ENCODE measurements around the gene ABCC3. TPM values are rescaled to one million over a fixed set of nuclear protein-coding genes. Genes with fewer than 3 reads are reported as not detected.
"Not testable (repeated sequence)": the region's sequence is repeated elsewhere in the genome, so short reads cannot be mapped to it uniquely, and the experiment has no call there.

ABCC3 gene
- total RNA-seq, 1 donor from 2014 or later, result not detected

GRCh38 chr17:50708050-50709000 is 73.6 kb downstream of the ABCC3 start:
- peak; percentile 70 for DNase-seq
- H3K4me1 Mint-ChIP-seq, result peaks cover 30% of the 10 kb centered on the region
- peaks cover 28% of the 10 kb centered on the region for H3K36me3 Mint-ChIP-seq (ENCODE audit: low read depth)
- intact Hi-C loops (cut with micrococcal nuclease), result loop anchor here (1.0 to 5.0 kb wide), 4 partner anchors 11 to 459 kb away; partner anchors contain the start of genes LUC7L3, NME1, NME2 and RSAD1
- H3K9me3 Mint-ChIP-seq, result no peaks in the 10 kb centered on the region
- H3K4me3 Mint-ChIP-seq, result peak overlapping the region; percentile 86
- H3K27me3 Mint-ChIP-seq, result peaks cover 5% of the 10 kb centered on the region
- peak overlapping the region; percentile 97 for H3K27ac Mint-ChIP-seq

GRCh38 chr17:50709053-50709452 is 74.4 kb downstream of the ABCC3 start:
- Mint-ChIP-seq H3K36me3 (ENCODE audit: low read depth) (peaks cover 21% of the 10 kb centered on the region), H3K27ac (peak overlapping the region; percentile 97), H3K4me3 (peak overlapping the region; percentile 86), H3K4me1 (peaks cover 23% of the 10 kb centered on the region)
- not testable (repeated sequence) for H3K27me3 Mint-ChIP-seq, H3K9me3 Mint-ChIP-seq, DNase-seq
- intact Hi-C loops (cut with micrococcal nuclease), result loop anchor here (5.0 kb wide), 3 partner anchors 232 to 458 kb away; partner anchors contain the start of genes NME1, NME2 and RSAD1

- Mint-ChIP-seq H3K36me3 (ENCODE audit: low read depth) (peaks cover 15% of the 10 kb centered on the region), H3K4me1 (peaks cover 18% of the 10 kb centered on the region), H3K27ac (peak overlapping the region; percentile 25), H3K27me3 (peaks cover 5% of the 10 kb centered on the region), H3K4me3 (peak overlapping the region; percentile 33), H3K9me3 (no peaks in the 10 kb centered on the region)
- no peak for DNase-seq
- intact Hi-C loops (cut with micrococcal nuclease), result no loop called here
Measured at GRCh38 chr17:50710025-50710424, 75.3 kb downstream of the ABCC3 start.

- Mint-ChIP-seq H3K4me1 (peaks cover 17% of the 10 kb centered on the region), H3K27ac (no peak overlapping the region)
Measured at GRCh38 chr17:50710650-50711049, 76.0 kb downstream of the ABCC3 start.

GRCh38 chr17:50712641-50713040 is 78.0 kb downstream of the ABCC3 start:
- peaks cover 5% of the 10 kb centered on the region for H3K27me3 Mint-ChIP-seq
- no peak overlapping the region for H3K27ac Mint-ChIP-seq
- H3K9me3 Mint-ChIP-seq, result no peaks in the 10 kb centered on the region
- peaks cover 2% of the 10 kb centered on the region for H3K36me3 Mint-ChIP-seq (ENCODE audit: low read depth)
- intact Hi-C loops (cut with micrococcal nuclease), result no loop called here
- no peak overlapping the region for H3K4me3 Mint-ChIP-seq
- no peak for DNase-seq
- H3K4me1 Mint-ChIP-seq, result peaks cover 11% of the 10 kb centered on the region

More at GRCh38 chr17:50710650-50711049, 76.0 kb downstream of the ABCC3 start:
- no peaks in the 10 kb centered on the region for H3K9me3 Mint-ChIP-seq
- H3K27me3 Mint-ChIP-seq, result peaks cover 5% of the 10 kb centered on the region
- H3K36me3 Mint-ChIP-seq (ENCODE audit: low read depth), result peaks cover 9% of the 10 kb centered on the region
- no peak overlapping the region for H3K4me3 Mint-ChIP-seq
- no peak for DNase-seq
- intact Hi-C loops (cut with micrococcal nuclease), result no loop called here

GRCh38 chr17:50715471-50715870 is 80.8 kb downstream of the ABCC3 start:
- Mint-ChIP-seq H3K4me1 (no peaks in the 10 kb centered on the region), H3K9me3 (no peaks in the 10 kb centered on the region), H3K27me3 (peaks cover 5% of the 10 kb centered on the region), H3K27ac (no peak overlapping the region), H3K4me3 (no peak overlapping the region), H3K36me3 (ENCODE audit: low read depth) (peaks cover 6% of the 10 kb centered on the region)
- intact Hi-C loops (cut with micrococcal nuclease), result no loop called here
- DNase-seq, result no peak

- peak within 1 kb of the TSS; percentile 99 for H3K27ac Mint-ChIP-seq
- H3K9me3 Mint-ChIP-seq, result no peaks in the 10 kb centered on the region
- intact Hi-C loops (cut with micrococcal nuclease), result loop anchor here (1.0 to 2.0 kb wide), 2 partner anchors 11 to 147 kb away; partner anchors contain the start of gene TOB1
- H3K36me3 Mint-ChIP-seq (ENCODE audit: low read depth), result peaks cover 18% of the 10 kb centered on the region
- peak; percentile 99 for DNase-seq
- no peaks in the 10 kb centered on the region for H3K27me3 Mint-ChIP-seq
- peaks cover 10% of the 10 kb centered on the region for H3K4me1 Mint-ChIP-seq
- H3K4me3 Mint-ChIP-seq, result peak within 1 kb of the TSS; percentile 82
Measured at GRCh38 chr17:50719144-50719923, 84.7 kb downstream of the ABCC3 start, which contains the start of gene LUC7L3. Gene LUC7L3 (plus strand): TSS chr17:50719603. CDS start chr17:50719733, 130 bp downstream.

- H3K27ac Mint-ChIP-seq, result peak overlapping the region; percentile 99
- peak overlapping the region; percentile 82 for H3K4me3 Mint-ChIP-seq
- H3K9me3 Mint-ChIP-seq, result no peaks in the 10 kb centered on the region
- H3K4me1 Mint-ChIP-seq, result peaks cover 10% of the 10 kb centered on the region
- peaks cover 24% of the 10 kb centered on the region for H3K36me3 Mint-ChIP-seq (ENCODE audit: low read depth)
- intact Hi-C loops (cut with micrococcal nuclease), result loop anchor here (1.0 to 2.0 kb wide), 2 partner anchors 12 to 147 kb away; partner anchors contain the start of gene TOB1
- no peak for DNase-seq
- no peaks in the 10 kb centered on the region for H3K27me3 Mint-ChIP-seq
Measured at GRCh38 chr17:50719924-50720794, 85.5 kb downstream of the ABCC3 start.

GRCh38 chr17:50721194-50722010 is 86.7 kb downstream of the ABCC3 start:
- Mint-ChIP-seq H3K4me3 (peak overlapping the region; percentile 82), H3K9me3 (no peaks in the 10 kb centered on the region), H3K27me3 (no peaks in the 10 kb centered on the region), H3K36me3 (ENCODE audit: low read depth) (peaks cover 26% of the 10 kb centered on the region), H3K27ac (peak overlapping the region; percentile 99), H3K4me1 (peaks cover 14% of the 10 kb centered on the region)
- intact Hi-C loops (cut with micrococcal nuclease), result no loop called here
- DNase-seq, result peak; percentile 71

- peak overlapping the region; percentile 44 for H3K27ac Mint-ChIP-seq
- no peaks in the 10 kb centered on the region for H3K27me3 Mint-ChIP-seq
- no peak for DNase-seq
- peaks cover 30% of the 10 kb centered on the region for H3K36me3 Mint-ChIP-seq (ENCODE audit: low read depth)
- H3K9me3 Mint-ChIP-seq, result no peaks in the 10 kb centered on the region
- peaks cover 20% of the 10 kb centered on the region for H3K4me1 Mint-ChIP-seq
- intact Hi-C loops (cut with micrococcal nuclease), result no loop called here
- peak overlapping the region; percentile 57 for H3K4me3 Mint-ChIP-seq
Measured at GRCh38 chr17:50722746-50723145, 88.1 kb downstream of the ABCC3 start.

GRCh38 chr17:50724622-50725021 is 89.9 kb downstream of the ABCC3 start:
- intact Hi-C loops (cut with micrococcal nuclease); H3K9me3 Mint-ChIP-seq; H3K4me3 Mint-ChIP-seq; H3K27me3 Mint-ChIP-seq; DNase-seq; H3K27ac Mint-ChIP-seq: not testable (repeated sequence)
- Mint-ChIP-seq H3K36me3 (ENCODE audit: low read depth) (peaks cover 28% of the 10 kb centered on the region), H3K4me1 (peaks cover 26% of the 10 kb centered on the region)

All from activated CD4-positive, alpha-beta T cell treated with anti-CD3 and anti-CD28 coated beads, Interleukin-2, amount 10 ng/mL, durations not matched to agents 24 days and 14 days (primary cell).